SJCRH30 (cell line): ENCODE results near the gene SLC43A2. TPM values are rescaled to one million over a fixed set of nuclear protein-coding genes. Genes with fewer than 3 reads are reported as not detected.
"Not testable (repeated sequence)": the region's sequence is repeated elsewhere in the genome, so short reads cannot be mapped to it uniquely, and the experiment has no call there.

Experiments
- DNase-seq, 2 experiments: peaks; one replicate each; pipeline ENCODE4 v3.0.0-alpha.2; 2015 to 2020
- H3K27ac ChIP-seq: fragments of 250-450 bp; sonication (Bioruptor Pico); 2 replicates; pipeline ENCODE4 v1.5.1; 2020; ENCODE audit warnings: mild to moderate bottlenecking, moderate library complexity
- H3K27me3 ChIP-seq: fragments of 250-450 bp; sonication (Bioruptor Pico); 2 replicates; pipeline ENCODE4 v1.5.1; 2020; ENCODE audit warnings: mild to moderate bottlenecking, moderate library complexity
- H3K36me3 ChIP-seq: fragments of 250-450 bp; sonication (Bioruptor Pico); 2 replicates; pipeline ENCODE4 v1.5.1; 2020; ENCODE audit warnings: mild to moderate bottlenecking, moderate library complexity
- H3K4me1 ChIP-seq: fragments of 250-450 bp; sonication (Bioruptor Pico); 2 replicates; pipeline ENCODE4 v1.5.1; 2020; ENCODE audit warnings: mild to moderate bottlenecking, moderate library complexity
- H3K4me3 ChIP-seq: fragments of 250-450 bp; sonication (Bioruptor Pico); 2 replicates; pipeline ENCODE4 v1.5.1; 2020; ENCODE audit warnings: mild to moderate bottlenecking, moderate library complexity
- H3K9me3 ChIP-seq: fragments of 250-450 bp; sonication (Bioruptor Pico); replicated peaks from 2 replicates; pipeline ENCODE4 v1.5.1; 2020; ENCODE audit warnings: mild to moderate bottlenecking, moderate library complexity
- total RNA-seq: library from RNA; depleted of rRNA; stranded (reverse); fragments of >200 nt; shearing (Covaris generic); gene quantifications from 2 replicates; pipeline ENCODE4 v1.2.3, GENCODE V29; 2014

Gene SLC43A2
- total RNA-seq, 1 experiment from 2014 or later = 0.63 TPM

GRCh38 chr17:1573932-1574696, 54.5 kb downstream of the SLC43A2 start:
- no peaks in the 10 kb centered on the region for H3K36me3 ChIP-seq
- H3K9me3 ChIP-seq = no peaks in the 10 kb centered on the region
- no peak overlapping the region for H3K27ac ChIP-seq
- no peaks in the 10 kb centered on the region for H3K27me3 ChIP-seq
- DNase-seq = peak; percentile 72 to 86
- H3K4me1 ChIP-seq = no peaks in the 10 kb centered on the region
- H3K4me3 ChIP-seq = peak overlapping the region; percentile 33

- H3K27me3 ChIP-seq, DNase-seq: not testable (repeated sequence)
These were observed 56.0 kb downstream of the SLC43A2 start for GRCh38 chr17:1572646-1573045.

GRCh38 chr17:1571341-1571704, 57.3 kb downstream of the SLC43A2 start:
- no peak overlapping the region for H3K27ac ChIP-seq
- H3K9me3 ChIP-seq = no peaks in the 10 kb centered on the region
- H3K27me3 ChIP-seq = no peaks in the 10 kb centered on the region
- no peak overlapping the region for H3K4me3 ChIP-seq
- no peak for DNase-seq
- no peaks in the 10 kb centered on the region for H3K4me1 ChIP-seq
- H3K36me3 ChIP-seq = no peaks in the 10 kb centered on the region

More at GRCh38 chr17:1572646-1573045, 56.0 kb downstream of the SLC43A2 start:
- not testable (repeated sequence) for H3K36me3 ChIP-seq, H3K4me1 ChIP-seq, H3K9me3 ChIP-seq, H3K4me3 ChIP-seq, H3K27ac ChIP-seq

- Histone ChIP-seq H3K27ac (no peak overlapping the region), H3K4me1 (no peaks in the 10 kb centered on the region), H3K27me3 (no peaks in the 10 kb centered on the region), H3K4me3 (no peak overlapping the region), H3K36me3 (no peaks in the 10 kb centered on the region), H3K9me3 (no peaks in the 10 kb centered on the region)
- DNase-seq = no peak
These were observed 59.5 kb downstream of the SLC43A2 start for GRCh38 chr17:1568950-1569810.

- Histone ChIP-seq H3K27ac (no peak overlapping the region), H3K9me3 (no peaks in the 10 kb centered on the region), H3K4me3 (no peak overlapping the region), H3K4me1 (no peaks in the 10 kb centered on the region), H3K36me3 (no peaks in the 10 kb centered on the region), H3K27me3 (no peaks in the 10 kb centered on the region)
- no peak for DNase-seq
These were observed 62.0 kb downstream of the SLC43A2 start for GRCh38 chr17:1566505-1567199.

- H3K36me3 ChIP-seq = no peaks in the 10 kb centered on the region
- H3K27ac ChIP-seq = no peak overlapping the region
- no peaks in the 10 kb centered on the region for H3K9me3 ChIP-seq
- H3K4me1 ChIP-seq = no peaks in the 10 kb centered on the region
- no peaks in the 10 kb centered on the region for H3K27me3 ChIP-seq
- H3K4me3 ChIP-seq = no peak overlapping the region
- DNase-seq = no peak
These were observed 62.8 kb downstream of the SLC43A2 start for GRCh38 chr17:1565877-1566276.

- H3K27ac ChIP-seq = no peak overlapping the region
- H3K4me1 ChIP-seq = no peaks in the 10 kb centered on the region
- no peaks in the 10 kb centered on the region for H3K27me3 ChIP-seq
- DNase-seq = no peak
- H3K9me3 ChIP-seq = no peaks in the 10 kb centered on the region
- no peaks in the 10 kb centered on the region for H3K36me3 ChIP-seq
- H3K4me3 ChIP-seq = no peak overlapping the region
These were observed 64.6 kb downstream of the SLC43A2 start for GRCh38 chr17:1563786-1564613.

GRCh38 chr17:1563471-1563785, 65.2 kb downstream of the SLC43A2 start:
- not testable (repeated sequence) for H3K36me3 ChIP-seq, H3K4me1 ChIP-seq, DNase-seq, H3K27me3 ChIP-seq, H3K27ac ChIP-seq, H3K9me3 ChIP-seq
- peak overlapping the region; percentile 70 for H3K4me3 ChIP-seq

GRCh38 chr17:1562176-1562643, 66.4 kb downstream of the SLC43A2 start:
- H3K9me3 ChIP-seq = no peaks in the 10 kb centered on the region
- no peak overlapping the region for H3K27ac ChIP-seq
- H3K36me3 ChIP-seq = no peaks in the 10 kb centered on the region
- no peaks in the 10 kb centered on the region for H3K27me3 ChIP-seq
- DNase-seq = peak; percentile 37 to 39
- H3K4me3 ChIP-seq = peak overlapping the region; percentile 70
- H3K4me1 ChIP-seq = no peaks in the 10 kb centered on the region

GRCh38 chr17:1561420-1562175, 67.0 kb downstream of the SLC43A2 start:
- H3K4me1 ChIP-seq = no peaks in the 10 kb centered on the region
- no peak overlapping the region for H3K27ac ChIP-seq
- no peak for DNase-seq
- no peaks in the 10 kb centered on the region for H3K9me3 ChIP-seq
- H3K36me3 ChIP-seq = no peaks in the 10 kb centered on the region
- H3K4me3 ChIP-seq = peak overlapping the region; percentile 70
- no peaks in the 10 kb centered on the region for H3K27me3 ChIP-seq

GRCh38 chr17:1560858-1561355, 67.7 kb downstream of the SLC43A2 start:
- H3K4me3 ChIP-seq = no peak overlapping the region
- H3K27ac ChIP-seq = no peak overlapping the region
- H3K4me1 ChIP-seq = no peaks in the 10 kb centered on the region
- H3K36me3 ChIP-seq = no peaks in the 10 kb centered on the region
- no peaks in the 10 kb centered on the region for H3K9me3 ChIP-seq
- no peaks in the 10 kb centered on the region for H3K27me3 ChIP-seq
- DNase-seq = no peak

GRCh38 chr17:1560101-1560857, 68.4 kb downstream of the SLC43A2 start:
- no peak overlapping the region for H3K27ac ChIP-seq
- H3K4me1 ChIP-seq = no peaks in the 10 kb centered on the region
- DNase-seq = no peak
- H3K9me3 ChIP-seq = no peaks in the 10 kb centered on the region
- H3K4me3 ChIP-seq = no peak overlapping the region
- no peaks in the 10 kb centered on the region for H3K36me3 ChIP-seq
- no peaks in the 10 kb centered on the region for H3K27me3 ChIP-seq
